K562 (cell line): ENCODE results near the gene TSPAN11.

Source experiments
- CTCF ChIP-seq, 3 experiments: IDR thresholded peaks in 2 of 3; conservative IDR thresholded peaks in 1 of 3; 2 replicates each; pipeline ENCODE4 v1.5.1; 2011 to 2012; ENCODE audit warnings: low read length in 3 of 3, mild to moderate bottlenecking in 3 of 3, control low read depth in 2 of 3, improper control_type of control experiment in 1 of 3, inconsistent platforms in 1 of 3, low read depth in 1 of 3, mixed read lengths in 1 of 3, moderate library complexity in 1 of 3; ENCODE audit not compliant: insufficient read depth in 2 of 3
- ETS2 ChIP-seq: IDR thresholded peaks from 2 replicates; pipeline ENCODE4 v1.6.1; 2016; ENCODE audit warnings: borderline replicate concordance, missing genetic modification characterization, mild to moderate bottlenecking, moderate library complexity, missing compliant biosample characterization; ENCODE audit not compliant: poor library complexity, severe bottlenecking
- FIP1L1 ChIP-seq: fragments of 200-400 bp; formaldehyde crosslinking; IDR thresholded peaks from 2 replicates; pipeline ENCODE4 v1.6.1; 2018; ENCODE audit warnings: mild to moderate bottlenecking, low read depth, low read length; ENCODE audit not compliant: poor library complexity, severe bottlenecking
- JUN ChIP-seq, 2 experiments: sonication (generic) in 1 of 2; formaldehyde crosslinking in 1 of 2; IDR thresholded peaks; 2 replicates each; pipeline versions ENCODE4 v1.6.1 to v1.8.0; 2012 to 2022; ENCODE audit warnings: borderline replicate concordance in 2 of 2, mild to moderate bottlenecking in 2 of 2, improper control_type of control experiment in 1 of 2, low read depth in 1 of 2, low read length in 1 of 2, missing genetic modification reagents in 1 of 2
- NFATC3 ChIP-seq: fragments of 450-650 bp; IDR thresholded peaks from 2 replicates; pipeline ENCODE4 v1.6.1; 2017; ENCODE audit warnings: mild to moderate bottlenecking
- NKRF ChIP-seq: fragments of 450-650 bp; IDR thresholded peaks from 2 replicates; pipeline ENCODE4 v1.6.1; 2016; ENCODE audit warnings: borderline replicate concordance
- RCOR1 ChIP-seq, 2 experiments: IDR thresholded peaks; 2 replicates each; pipeline ENCODE4 v1.6.1; 2012; ENCODE audit warnings: low read depth in 2 of 2, low read length in 2 of 2, borderline replicate concordance in 1 of 2, improper control_type of control experiment in 1 of 2
- USF2 ChIP-seq: sonication (generic); formaldehyde crosslinking; IDR thresholded peaks from 2 replicates; pipeline ENCODE4 v1.5.0; 2020; ENCODE audit warnings: missing genetic modification reagents
- ZBTB33 ChIP-seq: sonication (generic); formaldehyde crosslinking; IDR thresholded peaks from 2 replicates; pipeline ENCODE4 v1.8.1; 2023; ENCODE audit warnings: mild to moderate bottlenecking, missing genetic modification reagents
- TF ChIP-seq, protein P1 (sequence below): fragments of 450-650 bp; IDR thresholded peaks from 2 replicates; pipeline ENCODE4 v1.6.1; 2017; ENCODE audit warnings: antibody characterized with exemption, mild to moderate bottlenecking
- TF ChIP-seq, protein P2 (sequence below): sonication (generic); formaldehyde crosslinking; IDR thresholded peaks from 2 replicates; pipeline ENCODE4 v1.8.0; 2022; ENCODE audit warnings: missing genetic modification reagents, mild to moderate bottlenecking, borderline replicate concordance

DNA sequence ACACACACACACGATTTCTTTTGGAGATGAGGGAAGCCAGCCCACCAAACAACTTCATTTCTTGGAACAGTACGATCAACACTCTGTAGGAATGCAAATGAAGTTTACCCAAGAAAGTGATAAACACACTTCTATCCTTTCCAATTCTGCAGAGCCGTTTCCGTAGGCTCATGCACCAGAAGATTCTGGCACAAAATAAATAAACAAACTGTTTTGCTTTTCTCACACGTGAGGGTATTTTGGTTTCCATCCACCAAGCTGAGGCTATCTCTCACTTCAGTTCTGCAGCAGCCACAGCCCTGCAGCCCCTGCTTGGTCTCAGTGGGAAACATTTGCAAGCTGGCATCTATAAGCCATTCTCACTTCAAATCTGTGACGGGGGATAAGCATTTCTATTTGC, 15.3 kb upstream of the TSPAN11 start:
- TF ChIP-seq NFATC3 (no peak), RCOR1 (IDR thresholded peaks at IDR 0.05; ENCODE audit: borderline replicate concordance in 1 of 2, low read depth in 2 of 2, low read length in 2 of 2) (no peak), NKRF (no peak), ZBTB33 (CRISPR knock-in tag) (no peak), ETS2 (tag) (no peak), JUN (IDR thresholded peaks at IDR 0.05; ENCODE audit: borderline replicate concordance, low read depth, low read length) (no peak), JUN (CRISPR knock-in tag; IDR thresholded peaks at IDR 0.05; ENCODE audit: borderline replicate concordance) (no peak), CTCF (IDR thresholded peaks at IDR 0.05 in 2 of 3, conservative IDR thresholded peaks at IDR 0.05 in 1 of 3; ENCODE audit: insufficient read depth in 2 of 3, low read depth in 1 of 3, low read length in 3 of 3) (no peak), USF2 (CRISPR knock-in tag) (no peak), FIP1L1 (no peak)
- TF ChIP-seq, protein P1, sequence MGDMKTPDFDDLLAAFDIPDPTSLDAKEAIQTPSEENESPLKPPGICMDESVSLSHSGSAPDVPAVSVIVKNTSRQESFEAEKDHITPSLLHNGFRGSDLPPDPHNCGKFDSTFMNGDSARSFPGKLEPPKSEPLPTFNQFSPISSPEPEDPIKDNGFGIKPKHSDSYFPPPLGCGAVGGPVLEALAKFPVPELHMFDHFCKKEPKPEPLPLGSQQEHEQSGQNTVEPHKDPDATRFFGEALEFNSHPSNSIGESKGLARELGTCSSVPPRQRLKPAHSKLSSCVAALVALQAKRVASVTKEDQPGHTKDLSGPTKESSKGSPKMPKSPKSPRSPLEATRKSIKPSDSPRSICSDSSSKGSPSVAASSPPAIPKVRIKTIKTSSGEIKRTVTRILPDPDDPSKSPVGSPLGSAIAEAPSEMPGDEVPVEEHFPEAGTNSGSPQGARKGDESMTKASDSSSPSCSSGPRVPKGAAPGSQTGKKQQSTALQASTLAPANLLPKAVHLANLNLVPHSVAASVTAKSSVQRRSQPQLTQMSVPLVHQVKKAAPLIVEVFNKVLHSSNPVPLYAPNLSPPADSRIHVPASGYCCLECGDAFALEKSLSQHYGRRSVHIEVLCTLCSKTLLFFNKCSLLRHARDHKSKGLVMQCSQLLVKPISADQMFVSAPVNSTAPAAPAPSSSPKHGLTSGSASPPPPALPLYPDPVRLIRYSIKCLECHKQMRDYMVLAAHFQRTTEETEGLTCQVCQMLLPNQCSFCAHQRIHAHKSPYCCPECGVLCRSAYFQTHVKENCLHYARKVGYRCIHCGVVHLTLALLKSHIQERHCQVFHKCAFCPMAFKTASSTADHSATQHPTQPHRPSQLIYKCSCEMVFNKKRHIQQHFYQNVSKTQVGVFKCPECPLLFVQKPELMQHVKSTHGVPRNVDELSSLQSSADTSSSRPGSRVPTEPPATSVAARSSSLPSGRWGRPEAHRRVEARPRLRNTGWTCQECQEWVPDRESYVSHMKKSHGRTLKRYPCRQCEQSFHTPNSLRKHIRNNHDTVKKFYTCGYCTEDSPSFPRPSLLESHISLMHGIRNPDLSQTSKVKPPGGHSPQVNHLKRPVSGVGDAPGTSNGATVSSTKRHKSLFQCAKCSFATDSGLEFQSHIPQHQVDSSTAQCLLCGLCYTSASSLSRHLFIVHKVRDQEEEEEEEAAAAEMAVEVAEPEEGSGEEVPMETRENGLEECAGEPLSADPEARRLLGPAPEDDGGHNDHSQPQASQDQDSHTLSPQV: no peak
- TF ChIP-seq, protein P2, sequence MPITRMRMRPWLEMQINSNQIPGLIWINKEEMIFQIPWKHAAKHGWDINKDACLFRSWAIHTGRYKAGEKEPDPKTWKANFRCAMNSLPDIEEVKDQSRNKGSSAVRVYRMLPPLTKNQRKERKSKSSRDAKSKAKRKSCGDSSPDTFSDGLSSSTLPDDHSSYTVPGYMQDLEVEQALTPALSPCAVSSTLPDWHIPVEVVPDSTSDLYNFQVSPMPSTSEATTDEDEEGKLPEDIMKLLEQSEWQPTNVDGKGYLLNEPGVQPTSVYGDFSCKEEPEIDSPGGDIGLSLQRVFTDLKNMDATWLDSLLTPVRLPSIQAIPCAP: no peak
